ENCODE results near the gene SCUBE2.
A peak's percentile ranks its signal among the peaks of the same experiment; 100 is the strongest.

The SCUBE2 gene

DNA sequence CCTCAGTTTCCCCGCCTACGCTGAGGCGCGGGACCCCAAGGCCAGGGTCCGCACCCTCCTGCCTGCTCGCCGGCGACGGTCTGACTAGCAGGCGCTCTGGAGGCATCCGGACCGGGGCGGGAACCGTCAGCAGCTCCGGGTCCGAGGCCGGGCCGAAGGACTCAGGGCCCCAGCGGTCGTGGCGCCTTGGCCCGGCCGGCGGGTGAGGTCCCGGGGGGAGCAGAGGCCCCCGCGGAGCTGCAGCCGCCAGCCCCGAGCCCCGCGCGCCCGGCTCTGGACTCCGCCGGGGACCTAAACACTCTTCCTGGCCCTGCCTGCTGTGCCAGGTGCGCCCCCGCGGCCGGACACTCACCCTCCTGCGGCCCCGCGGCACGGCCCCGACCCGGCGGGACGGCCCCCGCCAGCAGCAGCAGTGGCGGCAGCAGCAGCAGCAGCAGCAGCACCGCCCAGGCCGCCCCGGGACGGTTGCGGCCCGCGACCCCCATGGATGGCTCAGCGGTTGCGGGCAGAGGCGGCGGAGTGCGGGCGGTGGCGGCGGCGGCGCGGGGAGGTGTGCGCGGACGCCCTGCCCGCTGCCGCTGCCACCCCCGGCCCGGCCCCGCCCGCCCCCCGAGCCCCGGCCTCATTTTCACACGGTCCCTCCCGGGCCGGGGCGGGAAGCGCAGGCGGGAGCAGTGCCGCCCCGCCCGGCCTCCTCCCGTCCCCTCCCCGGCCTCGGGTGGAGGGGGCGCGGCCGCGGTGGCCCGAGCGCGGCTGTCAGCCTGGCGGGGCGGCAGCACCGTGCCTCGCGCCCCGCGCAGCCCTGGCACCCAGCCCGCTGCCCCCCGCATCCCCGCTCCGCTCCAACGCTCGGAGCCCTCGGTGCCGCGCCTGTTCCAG lies at the start of gene SCUBE2:
Gene SCUBE2 (minus strand): TSS at position 556 of the 879 bp plus-strand sequence. CDS start 71 bp downstream, at position 485.
- no peak for DNase-seq (ENCODE audit: low read depth in 2 of 2)

DNA sequence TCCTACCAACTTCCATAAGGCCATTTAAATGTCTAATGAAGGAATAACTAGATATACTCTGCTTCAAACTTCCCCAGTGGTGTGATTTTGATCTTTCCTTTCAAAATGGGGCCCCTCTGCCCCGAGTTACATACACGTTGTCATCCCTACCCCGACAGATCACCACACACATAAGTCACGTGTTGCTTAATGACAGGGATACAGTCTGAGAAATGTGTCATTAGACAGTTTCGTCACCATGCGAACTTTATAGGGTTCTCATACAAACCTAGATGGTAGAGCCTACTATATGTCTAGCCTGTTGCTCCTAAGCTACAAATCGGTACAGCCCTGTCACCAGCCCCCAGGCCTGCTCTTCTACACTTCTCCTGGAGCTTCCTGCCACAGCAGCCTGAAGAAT lies 49.8 kb upstream of the SCUBE2 start:
- DNase-seq (ENCODE audit: low read depth in 2 of 2), result no peak

DNA sequence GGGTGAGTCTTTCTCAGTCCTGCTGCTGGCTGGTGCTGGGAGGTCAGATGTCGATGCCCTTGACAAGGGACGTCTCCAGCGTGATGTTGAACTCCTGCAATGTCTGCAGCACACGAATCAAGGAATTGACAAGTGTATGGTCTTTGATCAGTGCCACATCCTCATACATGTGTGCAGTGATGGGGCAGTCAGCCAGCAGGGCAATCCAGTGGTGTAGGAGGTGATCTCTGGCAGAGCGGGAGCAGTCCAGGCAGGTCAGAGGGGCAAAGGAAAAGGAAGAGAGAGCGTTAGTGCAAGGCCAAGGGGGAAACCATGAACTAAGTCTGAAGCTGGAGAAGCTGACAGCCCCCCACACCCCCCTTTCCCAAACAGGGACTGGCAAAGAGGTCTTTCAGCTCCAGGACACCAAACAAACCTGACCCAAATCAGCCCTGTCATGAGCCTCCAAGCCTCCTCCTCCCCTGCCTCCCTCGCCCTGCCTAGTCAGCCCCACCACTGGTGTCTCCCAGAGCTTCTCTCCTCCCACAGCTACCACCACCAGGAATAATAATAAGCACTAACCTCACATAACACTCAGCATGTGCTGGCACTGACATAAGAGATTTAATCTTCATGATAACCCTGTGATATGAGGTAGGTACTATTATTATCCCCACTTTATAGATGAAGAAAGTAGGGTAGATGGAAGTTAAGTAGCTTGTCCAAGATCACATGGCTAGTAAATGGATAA lies 48.4 kb upstream of the SCUBE2 start:
- no peak for DNase-seq (ENCODE audit: low read depth in 2 of 2)

DNA sequence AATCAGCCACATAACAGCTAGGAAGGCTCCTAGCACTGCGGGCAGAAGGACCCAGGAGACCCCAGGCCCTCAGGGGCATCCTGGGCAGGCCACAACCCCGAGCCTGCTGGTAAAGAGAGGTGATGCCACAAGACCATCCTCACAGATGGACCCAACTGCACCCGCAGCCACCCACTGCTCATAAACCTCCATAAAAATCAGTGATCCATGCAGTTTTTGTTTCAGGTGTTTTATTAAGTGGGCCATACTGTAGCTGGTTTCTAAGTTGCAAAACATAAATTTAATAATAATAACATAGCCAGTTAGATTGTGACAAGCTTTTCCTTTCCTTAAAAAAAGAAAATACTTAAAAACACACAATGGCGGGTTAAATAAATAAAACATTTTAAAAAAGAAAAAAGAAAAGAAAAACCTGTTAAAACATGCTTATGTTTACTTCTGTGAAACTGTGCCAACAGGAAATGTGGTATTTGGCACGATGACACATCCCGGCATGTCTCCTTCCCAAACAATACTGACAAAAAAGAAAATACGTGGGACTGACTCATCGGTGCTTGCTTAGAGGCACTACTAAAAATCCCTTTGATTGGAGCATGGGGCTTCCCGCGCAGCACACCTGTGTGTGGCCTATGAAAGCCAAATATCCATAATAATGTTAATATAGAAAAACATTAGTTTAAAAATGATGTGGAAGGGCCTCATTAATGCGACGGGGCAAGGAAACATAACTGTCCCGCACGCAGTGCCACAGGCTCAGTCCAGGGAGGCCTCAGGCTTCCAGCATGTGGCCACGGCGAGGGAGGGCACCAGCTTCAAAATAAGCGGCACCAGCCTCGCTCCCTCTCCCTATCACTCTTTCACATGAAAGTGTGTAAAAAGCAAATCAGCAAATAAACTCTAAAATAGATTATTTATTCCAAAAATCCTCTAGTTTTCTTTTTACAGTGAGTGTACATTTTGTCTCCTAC lies 47.5 kb upstream of the SCUBE2 start:
- peak; percentile 26 to 36 for DNase-seq (ENCODE audit: low read depth in 2 of 2)

DNA sequence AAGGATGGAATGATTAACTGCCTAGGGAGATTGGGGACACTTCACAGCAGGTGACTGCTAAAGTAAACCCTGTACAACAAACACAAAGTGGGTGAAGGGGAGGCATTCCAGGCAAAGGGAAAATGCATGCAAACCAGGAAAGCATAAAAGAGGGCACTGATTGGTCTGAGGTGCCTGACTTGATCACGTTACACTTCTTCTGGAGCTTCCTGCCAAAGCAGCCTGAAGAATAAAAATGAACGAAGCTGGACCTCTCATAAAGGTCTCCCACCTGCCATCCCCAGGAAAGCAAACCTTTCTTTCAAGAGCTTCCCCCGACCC lies 46.7 kb upstream of the SCUBE2 start:
- no peak for DNase-seq (ENCODE audit: low read depth in 2 of 2)

DNA sequence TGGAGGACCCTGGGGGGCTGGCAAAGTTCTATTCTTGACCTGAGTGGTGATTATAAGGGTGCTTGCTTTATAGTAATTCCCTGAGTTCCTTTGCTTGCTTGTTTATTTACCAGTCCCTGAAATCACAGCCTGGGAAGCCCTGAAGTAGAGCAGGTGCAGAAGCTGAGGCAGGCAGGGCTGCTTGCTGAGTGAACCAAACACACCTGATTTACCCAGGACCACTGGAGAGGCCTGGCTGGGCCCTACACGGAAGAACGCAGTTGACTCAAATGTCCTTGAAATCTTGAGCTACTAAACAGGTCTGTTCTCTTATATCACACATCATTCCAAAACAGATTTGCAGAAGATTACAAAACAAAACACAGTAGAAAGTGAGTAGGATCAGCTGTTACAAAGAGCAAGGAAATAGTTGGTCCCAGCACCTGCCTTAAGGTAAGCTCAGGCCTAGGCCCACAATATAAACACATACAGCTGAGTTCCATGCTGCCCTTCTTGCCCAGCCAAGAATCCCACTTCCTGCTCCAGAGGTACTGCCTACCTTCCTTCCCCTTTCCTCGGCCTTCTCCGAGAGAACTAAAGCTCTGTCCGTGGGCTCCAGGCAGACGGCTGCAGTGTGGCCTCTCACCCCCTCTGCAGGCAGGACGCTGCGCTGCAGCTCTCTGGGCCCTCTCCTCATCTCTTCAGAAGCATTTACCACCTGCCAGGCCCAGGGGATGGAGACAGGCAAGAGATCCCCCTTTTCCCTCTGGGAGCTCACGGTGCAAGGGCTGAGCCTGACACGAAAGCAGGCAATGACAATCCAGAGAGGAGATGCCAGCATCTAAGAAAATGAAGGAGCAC lies 46.1 kb upstream of the SCUBE2 start:
- no peak for DNase-seq (ENCODE audit: low read depth in 2 of 2)

DNA sequence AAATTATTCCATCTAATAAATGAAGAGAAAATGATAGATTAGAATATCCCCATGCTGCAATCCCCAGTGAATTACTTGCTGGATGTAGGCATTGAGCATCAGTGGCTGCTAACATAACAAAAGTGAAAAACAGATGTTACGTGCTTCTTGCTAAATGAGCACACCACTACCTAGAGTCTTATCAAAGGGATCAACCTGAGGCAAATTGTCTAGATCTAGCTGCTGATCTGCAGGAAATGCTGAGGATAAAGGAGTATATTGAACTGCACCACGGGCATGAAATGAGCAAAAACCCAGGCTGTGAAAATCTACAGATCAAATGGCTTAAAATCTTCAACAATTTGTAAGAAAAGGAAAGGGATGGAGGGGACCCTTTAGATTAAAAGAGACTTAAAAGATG lies 45.3 kb upstream of the SCUBE2 start:
- no peak for DNase-seq (ENCODE audit: low read depth in 2 of 2)

DNA sequence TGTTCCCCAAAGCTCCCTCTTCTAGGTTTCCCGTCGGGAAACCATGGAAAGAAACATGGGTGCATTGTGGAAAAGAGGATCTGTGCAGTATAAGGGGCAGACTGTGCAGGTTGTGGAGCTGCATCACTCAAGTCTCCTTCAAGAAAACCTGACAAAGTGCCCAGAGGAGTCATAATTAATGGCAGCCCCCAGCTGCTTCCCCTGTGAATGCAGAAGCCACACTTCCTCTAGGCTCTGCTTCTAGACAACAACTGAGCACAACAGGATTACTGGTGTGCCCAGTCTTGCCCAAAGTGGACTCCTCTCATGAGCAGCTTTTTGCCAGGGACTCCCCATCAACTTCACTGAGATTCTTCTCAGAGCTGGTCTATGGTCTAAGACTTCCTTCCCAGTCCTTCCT lies 42.6 kb upstream of the SCUBE2 start:
- no peak for DNase-seq (ENCODE audit: low read depth in 2 of 2)

DNA sequence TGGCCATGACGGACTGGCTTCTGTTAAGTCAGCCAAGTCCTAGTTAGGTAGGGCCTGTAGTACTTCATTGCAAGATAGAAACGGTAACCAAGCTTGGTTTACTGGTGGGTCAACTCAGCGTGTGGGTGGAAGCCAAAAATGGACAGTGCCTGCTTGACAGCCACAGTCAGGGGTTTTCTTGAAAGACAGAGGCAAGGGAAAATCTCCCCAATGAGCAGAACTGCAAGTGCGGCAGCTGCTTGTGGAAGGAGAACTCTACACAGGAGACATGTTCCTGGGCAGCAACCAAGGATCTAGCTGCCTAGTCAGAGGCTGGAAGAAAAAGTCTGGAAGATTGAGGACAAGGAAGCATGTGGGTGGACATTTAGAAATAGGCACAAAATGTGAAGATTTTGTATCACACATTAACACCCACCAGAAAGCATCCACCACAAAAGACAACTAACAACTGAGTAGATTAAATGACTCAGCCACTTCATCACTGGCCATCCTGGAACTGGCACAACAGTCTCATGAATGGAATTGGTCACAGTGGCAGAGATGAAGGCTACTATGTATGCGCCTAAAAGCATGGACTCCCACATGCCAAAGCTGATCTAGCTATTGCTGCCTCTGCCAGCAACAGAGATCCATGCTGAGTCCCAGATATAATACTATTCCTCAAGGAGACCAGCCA lies 40.9 kb upstream of the SCUBE2 start:
- DNase-seq (ENCODE audit: low read depth in 2 of 2), result no peak

DNA sequence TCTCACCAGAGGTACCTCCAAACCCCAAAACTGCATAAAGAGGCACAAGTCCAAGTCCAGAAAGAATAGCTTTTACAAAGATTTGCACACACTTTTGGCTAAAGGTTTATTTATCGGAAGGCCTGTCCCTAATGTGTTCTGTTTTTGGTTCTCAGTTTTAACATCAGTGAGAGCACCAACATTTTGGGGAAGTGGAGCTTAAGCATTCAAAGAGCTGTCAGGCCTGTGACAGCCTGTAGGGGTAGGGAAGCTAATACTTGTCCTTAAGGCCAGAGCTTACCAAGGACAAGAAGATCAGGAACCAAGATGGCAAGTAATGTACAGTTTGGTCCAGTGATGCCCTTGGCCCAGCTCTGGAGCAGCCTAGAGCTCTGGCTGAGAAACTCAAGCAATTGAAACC lies 38.9 kb upstream of the SCUBE2 start:
- DNase-seq (ENCODE audit: low read depth in 2 of 2), result no peak

DNA sequence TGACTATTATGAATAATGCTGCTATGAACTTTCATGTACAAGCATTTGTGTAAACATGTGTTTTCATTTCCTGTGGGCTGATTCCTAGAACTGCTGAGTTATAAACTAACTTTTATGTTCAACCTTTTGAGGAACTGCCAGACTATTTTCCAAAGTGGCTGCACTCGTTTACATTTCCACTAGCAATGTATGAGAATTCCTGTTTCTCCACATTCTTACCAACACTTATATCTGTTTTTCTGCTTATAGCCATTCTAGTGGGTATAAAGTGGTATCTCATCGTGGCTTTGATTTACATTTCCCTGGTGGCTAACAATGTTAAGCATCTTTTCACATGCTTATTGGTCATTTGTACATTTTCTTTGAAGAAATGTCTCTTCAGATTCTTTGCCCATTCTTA lies 35.2 kb upstream of the SCUBE2 start:
- DNase-seq (ENCODE audit: low read depth in 2 of 2), result no peak

DNA sequence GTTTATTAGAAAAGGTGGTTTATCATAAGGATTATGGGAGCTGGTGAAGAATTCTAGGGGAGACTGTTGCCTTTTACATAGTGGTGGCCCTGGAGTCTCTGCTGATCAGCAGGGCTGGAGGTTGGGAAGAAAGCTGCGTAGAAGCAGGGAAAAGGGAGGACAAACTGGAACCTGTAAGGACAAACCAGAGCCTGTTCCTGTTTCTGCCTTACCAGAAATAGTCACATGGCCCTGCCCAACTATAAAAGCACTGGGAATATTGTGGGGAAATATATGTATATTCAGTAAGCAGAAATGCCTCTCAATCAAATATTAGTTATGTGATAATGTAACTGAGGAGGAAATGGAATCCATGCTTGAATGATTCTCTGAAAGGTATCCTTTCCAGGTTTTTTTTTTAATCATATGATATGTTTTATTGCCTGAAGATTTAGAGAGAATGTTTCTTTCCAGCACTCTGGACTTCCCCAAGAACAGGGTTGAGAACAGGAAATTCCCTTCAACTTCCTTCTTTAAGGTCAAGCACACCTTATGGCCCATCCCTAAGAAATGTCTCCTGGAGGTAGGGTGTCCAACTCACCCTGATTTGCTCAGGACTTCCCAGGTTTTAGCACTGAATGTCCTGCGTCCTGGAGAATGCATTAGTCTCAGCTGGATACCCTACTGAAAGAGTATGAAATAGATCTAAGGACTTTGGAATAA lies 33.9 kb upstream of the SCUBE2 start:
- no peak for DNase-seq (ENCODE audit: low read depth in 2 of 2)

DNA sequence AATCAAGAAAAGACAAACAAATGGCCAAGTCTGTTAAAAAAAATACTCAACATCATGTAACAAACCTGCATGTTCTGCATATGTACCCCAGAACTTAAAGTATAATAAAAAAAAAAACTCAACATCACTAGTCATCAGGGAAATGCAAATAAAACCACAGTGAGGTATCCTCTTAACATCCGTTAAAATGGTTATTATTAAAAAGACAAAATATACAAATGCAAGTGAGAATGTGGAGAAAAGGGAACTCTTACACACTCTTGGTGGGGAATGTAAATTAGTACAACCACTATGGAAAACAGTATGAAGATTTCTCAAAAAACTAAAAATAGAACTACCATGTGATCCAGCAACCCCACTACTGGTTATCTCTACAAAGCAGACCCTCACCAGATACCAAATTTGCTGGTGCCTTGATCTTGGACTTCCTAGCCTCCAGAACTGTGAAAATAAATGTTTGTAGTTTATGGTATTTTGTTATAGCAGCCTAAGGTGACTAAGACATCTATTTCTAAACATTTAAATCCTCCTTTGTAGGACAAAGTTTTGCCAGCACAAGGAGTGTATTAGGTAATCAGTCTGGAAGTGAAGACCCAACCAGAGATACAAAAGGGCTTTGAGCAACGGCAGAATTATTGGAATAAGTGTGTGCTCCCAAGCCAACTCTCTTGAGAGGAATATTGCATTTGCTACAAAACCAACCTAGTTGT lies 32.4 kb upstream of the SCUBE2 start:
- no peak for DNase-seq (ENCODE audit: low read depth in 2 of 2)

DNA sequence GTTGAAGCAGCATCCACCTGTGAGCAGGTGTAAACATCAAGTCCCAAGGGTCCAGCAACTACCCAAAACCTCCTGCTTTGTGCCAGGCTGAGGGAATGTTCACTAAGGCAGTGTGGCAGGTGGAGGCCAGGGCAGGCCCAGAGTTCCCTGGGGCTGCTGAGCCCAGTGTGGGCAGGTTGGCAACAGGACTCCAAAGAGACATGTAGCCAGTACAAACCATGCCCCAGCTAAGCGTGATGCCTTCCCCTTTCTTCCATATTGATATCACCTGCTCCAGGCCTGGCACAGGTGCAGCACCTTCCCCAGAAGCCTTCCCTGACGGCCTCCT lies 30.0 kb upstream of the SCUBE2 start:
- no peak for DNase-seq (ENCODE audit: low read depth in 2 of 2)

DNA sequence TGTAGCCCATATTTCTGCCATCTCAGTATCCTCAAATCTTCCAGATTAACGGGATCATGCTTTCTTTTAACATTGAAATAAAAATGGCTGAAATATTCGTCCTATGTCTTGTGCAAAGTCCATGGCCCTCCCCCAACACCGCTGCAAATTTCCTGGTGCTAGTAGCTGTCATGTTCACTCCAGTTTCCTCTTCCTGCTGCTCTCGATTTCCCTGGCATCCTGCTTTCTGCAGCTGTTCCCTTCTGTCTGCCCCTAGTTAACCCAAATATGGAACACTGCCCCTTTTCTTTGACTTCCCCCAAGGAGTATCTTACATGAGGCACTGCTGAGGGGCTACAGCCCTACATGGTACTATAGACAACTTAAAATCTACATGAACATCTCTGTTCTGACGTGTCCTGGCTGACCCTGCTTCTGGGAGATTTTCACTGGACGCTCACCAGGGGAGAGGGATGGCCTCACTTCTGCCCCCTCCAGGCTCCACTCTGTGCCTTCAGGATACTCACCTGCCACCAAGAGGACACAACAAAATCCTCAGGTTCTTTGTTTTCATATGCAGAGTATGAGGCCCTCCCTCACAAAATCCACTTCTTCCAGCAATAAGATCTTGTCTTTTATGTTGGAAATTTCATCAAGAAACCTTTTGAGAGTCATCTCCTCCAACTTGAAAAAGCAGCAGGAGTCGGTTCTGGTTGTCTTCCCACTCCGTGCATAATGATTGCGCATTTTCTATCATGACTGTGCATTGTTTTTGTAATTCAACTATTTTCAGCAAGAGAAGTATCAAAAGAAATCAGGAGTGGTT lies 29.5 kb upstream of the SCUBE2 start:
- DNase-seq (ENCODE audit: low read depth in 2 of 2), result no peak

DNA sequence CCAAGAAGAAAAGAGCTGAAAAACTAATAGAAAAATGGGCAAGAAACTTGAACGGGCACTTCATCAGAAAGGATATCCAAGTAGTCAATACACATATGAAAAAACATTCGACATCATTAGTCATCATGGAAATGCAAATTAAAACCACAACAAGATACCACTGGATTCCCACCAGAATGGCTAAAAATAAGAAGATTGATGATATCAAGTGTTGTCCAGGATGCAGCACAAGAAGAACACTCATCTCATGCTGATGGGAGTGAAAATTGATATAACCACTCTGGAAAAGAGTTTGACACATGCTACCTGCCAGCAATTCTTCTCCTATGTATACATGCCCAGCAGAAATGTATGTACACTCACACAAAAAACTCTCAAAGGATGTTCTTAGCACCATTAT lies 26.9 kb upstream of the SCUBE2 start:
- DNase-seq (ENCODE audit: low read depth in 2 of 2), result no peak

DNA sequence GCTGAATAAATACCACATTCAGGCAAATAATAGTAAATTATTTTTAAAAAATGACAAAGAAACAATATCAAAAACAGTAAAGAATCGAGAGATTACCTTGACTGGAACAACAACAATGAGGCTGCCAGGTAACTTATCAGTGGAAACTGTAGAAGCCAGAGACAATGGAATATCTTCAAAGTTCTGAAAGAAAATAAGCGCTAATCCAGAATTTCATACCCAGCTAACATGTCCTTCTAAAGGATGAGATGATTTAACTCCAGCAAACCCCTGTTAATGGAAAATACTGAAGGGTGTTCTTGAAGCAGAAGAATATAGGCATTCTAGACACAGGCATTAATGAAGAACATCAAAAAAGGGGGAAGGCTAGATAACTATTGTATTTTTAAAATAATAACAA lies 20.7 kb upstream of the SCUBE2 start:
- no peak for DNase-seq (ENCODE audit: low read depth in 2 of 2)

DNA sequence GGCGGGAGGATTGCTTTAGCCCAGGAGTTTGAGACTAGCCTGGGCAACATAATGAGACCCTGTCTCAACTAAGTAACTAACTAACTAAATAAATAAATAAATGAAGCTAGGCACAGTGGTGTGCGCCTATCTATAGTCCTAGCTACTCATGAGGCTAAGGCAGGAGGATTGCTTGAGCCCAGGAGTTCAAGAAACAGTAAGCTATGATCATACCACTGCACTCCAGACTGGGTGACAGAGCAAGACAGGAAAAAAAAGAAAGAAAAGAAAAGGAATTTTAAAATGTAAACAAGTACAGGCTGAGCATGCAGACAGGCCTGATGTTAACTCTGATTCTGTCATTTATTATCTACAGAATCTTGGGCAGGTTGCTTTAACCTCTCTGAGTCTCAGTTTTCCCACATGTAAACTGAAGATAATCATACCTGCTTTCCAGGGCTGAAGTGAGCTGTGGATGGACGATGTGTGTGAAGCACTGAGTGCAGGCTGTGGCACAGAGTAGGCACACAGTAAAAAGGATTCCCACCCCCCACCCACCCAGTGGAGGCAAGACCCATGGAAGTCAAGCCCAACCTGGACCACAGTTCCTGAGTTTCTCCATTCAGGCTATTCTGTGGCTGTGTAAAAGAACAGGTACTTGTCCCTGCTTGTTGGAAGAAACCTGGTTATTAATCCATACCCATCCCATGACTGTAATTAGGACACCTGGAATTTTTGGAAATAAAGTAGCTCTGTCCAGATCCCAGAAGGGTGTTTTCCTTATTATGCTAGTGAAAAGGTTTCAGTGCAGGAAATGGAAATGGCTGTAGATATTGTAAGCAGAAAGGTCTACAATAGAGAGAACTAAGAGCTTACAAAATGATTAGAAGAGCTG lies 18.7 kb upstream of the SCUBE2 start:
- no peak for DNase-seq (ENCODE audit: low read depth in 2 of 2)

All from fibroblast of skin of left biceps (primary cell).